ENCODE data around the gene JPH2.

DNA sequence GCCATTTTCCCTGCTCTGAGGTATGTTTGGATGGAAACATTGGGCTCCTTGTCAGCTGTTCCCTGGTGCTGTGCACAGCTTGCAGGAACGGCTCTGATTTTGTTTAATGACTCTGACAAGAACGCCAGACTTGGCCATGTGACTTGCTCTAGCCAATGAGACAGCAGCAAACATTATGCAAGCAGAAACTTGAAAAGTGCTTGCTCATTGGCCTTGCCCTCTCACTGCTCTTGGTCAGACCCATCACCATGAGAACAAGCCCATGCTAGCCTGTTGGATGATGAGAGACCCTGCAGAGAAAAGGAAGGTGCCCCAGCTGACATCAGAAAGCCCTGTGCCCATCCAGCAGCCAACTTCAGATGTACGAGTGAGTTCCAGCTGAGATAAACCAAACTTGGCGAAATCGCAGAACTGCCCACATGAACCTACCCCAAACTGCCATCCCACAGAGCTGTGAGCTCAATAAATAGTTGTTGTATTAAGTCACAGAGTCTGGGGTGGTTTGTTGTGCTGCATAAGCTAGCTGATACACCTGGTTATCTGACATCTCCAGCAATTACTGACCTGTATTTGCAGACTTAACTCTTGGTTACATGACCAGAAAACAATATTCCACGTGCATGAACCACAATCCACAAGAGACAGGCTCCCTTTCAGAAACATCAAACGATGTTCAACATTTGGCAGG, 96.9 kb downstream of the JPH2 start:
- TF ChIP-seq, protein P1, sequence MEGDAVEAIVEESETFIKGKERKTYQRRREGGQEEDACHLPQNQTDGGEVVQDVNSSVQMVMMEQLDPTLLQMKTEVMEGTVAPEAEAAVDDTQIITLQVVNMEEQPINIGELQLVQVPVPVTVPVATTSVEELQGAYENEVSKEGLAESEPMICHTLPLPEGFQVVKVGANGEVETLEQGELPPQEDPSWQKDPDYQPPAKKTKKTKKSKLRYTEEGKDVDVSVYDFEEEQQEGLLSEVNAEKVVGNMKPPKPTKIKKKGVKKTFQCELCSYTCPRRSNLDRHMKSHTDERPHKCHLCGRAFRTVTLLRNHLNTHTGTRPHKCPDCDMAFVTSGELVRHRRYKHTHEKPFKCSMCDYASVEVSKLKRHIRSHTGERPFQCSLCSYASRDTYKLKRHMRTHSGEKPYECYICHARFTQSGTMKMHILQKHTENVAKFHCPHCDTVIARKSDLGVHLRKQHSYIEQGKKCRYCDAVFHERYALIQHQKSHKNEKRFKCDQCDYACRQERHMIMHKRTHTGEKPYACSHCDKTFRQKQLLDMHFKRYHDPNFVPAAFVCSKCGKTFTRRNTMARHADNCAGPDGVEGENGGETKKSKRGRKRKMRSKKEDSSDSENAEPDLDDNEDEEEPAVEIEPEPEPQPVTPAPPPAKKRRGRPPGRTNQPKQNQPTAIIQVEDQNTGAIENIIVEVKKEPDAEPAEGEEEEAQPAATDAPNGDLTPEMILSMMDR (conservative IDR thresholded peaks at IDR 0.05 in 1 of 2, IDR thresholded peaks at IDR 0.05 in 1 of 2; ENCODE audit: extremely low read depth in 1 of 2, insufficient read depth in 1 of 2, low read depth in 1 of 2, low read length in 2 of 2), result no peak
- no peak for TF ChIP-seq EZH2 (IDR thresholded peaks at IDR 0.05; ENCODE audit: borderline replicate concordance, low read length)
